NCI-H510A treated with DMSO at 0.1 percent for 48 hours (cell line): ENCODE data around the gene TRAF1.
A peak's percentile ranks its signal among the peaks of the same experiment; 100 is the strongest.

ENCODE experiments used
- DNase-seq: peaks from one replicate; lab custom pipeline; 2025; lab: John Stamatoyannopoulos, UW

TRAF1 gene

GRCh38 chr9:120889606-120890271 lies 36.9 kb downstream of the TRAF1 start:
- peak; percentile 80 for DNase-seq

DNA sequence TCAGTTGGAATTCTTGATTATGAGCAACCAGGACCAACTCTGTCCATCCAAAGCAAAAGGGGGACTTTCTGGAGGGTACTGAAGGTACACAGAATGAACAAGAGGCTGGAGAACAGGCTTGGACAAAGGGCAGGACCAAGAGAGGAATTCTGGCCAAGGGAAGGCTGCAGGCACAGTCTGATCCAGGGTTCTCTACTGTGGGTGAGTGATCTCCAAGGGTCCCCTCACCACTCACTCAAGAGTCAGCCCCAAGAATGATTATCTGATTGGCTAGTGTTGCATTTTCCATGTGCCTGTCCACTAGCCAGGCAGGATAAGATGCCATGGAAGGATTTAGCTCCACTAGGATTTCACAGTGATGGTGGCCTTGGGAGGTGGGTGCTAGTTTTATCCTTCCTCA lies 38.0 kb downstream of the TRAF1 start:
- DNase-seq, result no peak

GRCh38 chr9:120886490-120886967 lies 40.1 kb downstream of the TRAF1 start:
- no peak for DNase-seq

DNA sequence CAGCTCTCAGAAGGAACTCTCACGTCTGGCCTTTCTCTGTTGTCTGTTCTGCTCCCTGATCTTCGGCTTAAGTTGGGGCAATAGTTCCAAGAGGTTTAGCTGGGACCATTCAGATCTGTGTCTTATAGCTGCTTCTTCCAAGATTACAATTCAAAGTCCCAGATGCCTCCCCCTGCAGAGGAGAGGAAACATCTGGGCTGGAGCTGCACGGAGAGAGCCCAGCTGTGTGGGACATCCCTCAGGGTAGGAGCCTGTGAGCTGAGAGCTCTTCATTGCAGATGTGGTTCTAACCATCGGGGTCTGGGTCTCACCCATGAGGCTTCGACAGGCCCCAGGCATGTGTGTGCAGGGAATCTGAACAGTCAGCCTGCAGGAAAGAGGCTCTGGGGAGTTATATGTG lies 40.6 kb downstream of the TRAF1 start:
- no peak for DNase-seq

GRCh38 chr9:120885457-120885856 lies 41.1 kb downstream of the TRAF1 start:
- no peak for DNase-seq

DNA sequence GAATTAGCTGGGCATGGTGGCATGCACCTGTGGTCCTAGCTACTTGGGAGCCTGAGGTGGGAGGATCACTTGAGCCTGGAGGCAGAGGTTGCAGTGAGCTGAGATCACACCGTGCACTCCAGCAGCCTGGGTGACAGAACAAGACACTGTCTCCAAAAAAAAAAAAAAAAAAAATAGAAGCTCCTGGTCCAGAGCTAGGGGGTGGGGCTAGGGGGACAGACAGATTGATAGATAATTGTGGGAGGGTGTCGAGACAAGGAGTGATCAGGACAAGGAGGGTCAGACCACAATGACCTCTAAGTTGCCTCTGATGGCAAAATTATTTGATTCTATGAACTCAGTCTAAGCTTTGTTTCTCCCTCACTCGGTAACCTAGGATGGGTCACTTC lies 43.0 kb downstream of the TRAF1 start:
- no peak for DNase-seq

- DNase-seq, result no peak
These were observed 43.5 kb downstream of the TRAF1 start for GRCh38 chr9:120882935-120883607.

GRCh38 chr9:120879446-120879845 lies 47.1 kb downstream of the TRAF1 start:
- DNase-seq, result no peak

DNA sequence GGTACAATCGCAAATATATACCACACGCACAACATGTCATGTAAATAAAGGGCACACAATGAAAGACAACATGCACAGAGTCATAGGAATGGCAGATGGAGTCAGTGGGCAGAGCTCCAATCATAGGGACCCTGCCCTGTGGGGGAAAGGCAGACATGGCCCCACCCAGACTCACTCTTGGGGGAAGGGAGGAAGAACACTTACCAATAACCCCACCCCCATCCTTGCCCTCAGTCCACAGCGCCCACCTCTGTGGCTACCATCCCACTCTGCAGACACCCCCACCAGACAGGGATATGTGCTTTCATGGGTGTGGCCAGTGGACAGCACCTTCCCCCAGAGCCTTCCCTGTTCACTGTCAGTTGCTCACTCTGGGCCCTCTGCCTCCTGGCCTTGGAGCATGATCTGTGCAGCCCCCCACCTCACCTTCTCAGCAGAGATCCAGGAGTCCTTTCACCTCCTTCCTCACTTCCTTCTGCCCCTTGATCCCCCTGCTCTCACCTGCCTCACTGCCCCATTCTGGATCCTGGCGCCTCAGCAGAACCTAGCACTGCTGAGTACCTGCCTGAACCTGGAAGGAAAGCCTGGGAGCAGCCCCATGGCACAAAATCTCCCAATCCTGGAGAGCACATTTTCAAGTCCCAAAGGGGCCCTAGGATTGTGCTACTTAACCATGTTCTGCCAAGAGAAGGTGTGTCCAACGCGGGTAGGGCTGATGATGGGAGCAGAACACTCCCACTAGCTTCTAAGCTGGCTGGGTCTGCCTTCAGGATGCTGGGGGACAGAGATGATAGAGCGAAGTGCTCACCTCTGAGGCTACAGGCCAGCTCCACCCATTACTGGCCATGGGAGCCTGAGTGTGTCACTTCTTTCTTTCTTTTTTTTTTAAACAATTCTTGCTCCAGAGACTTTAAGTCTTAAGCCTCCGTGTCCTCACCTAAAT lies 48.1 kb downstream of the TRAF1 start:
- DNase-seq, result peak; percentile 49

DNA sequence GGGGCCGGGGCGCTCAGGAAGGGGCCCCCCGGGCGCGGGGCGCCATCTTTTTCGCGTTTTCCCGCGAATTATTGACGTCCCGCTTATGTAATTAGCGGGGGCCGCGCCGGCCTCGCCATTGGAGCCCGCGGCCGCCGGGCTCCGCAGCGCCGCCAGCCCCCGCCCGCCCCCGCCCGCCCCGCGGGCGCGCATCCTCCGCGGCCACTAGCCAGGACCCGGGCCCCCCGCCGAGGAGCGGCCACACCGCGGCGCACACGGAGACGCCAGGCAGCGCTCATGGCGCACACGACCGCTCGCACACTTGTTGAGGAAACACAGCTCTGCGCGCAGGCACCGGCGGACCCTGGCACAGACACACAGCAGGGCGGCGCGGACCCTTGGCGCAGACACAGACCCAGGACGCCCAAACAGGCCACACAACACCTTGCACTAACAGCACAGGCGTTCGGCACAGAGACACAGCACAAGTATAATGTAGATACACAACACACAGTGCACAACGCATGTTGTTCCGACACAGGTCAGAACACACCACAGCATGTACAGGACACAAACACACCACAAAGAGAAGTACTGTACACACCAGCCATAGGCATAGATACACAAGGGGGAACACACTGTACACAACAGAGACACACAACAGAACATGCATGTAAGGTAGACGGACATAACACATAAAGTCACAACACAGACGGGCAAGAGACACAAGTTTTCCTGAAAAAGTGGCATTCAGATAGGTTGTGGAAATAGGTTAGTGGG lies 49.1 kb downstream of the TRAF1 start:
- peak; percentile 84 for DNase-seq

DNA sequence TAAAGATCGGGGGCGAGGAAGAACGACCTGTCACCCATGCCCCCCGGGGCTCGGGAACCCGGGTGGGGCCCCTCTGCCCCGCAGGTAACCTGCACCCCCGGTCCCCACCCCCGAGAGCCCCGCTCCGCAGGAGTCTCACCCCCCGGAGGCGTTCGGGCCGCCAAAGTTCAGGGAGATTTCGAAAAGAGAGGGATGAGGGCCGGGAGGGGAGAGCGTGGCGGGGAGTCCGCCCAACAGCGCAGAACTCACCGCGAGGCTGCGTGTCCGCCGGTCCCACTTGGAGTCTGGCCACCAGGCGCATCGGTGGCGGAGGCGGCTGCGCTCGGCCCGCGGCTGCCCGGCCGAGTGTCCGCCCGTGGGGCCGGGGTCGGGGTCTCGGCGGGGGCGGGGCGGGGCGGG lies 49.8 kb downstream of the TRAF1 start, which contains the start of gene PHF19:
Gene PHF19 (minus strand): TSS at position 347 of the 399 bp plus-strand sequence. CDS start 2,447 bp downstream, outside the sequence.
- no peak for DNase-seq

- DNase-seq, result peak; percentile 85
These were observed 50.4 kb downstream of the TRAF1 start for GRCh38 chr9:120875954-120876841.

- DNase-seq, result no peak
These were observed 51.0 kb downstream of the TRAF1 start for GRCh38 chr9:120875643-120875953.

GRCh38 chr9:120875195-120875565 lies 51.4 kb downstream of the TRAF1 start:
- no peak for DNase-seq

DNA sequence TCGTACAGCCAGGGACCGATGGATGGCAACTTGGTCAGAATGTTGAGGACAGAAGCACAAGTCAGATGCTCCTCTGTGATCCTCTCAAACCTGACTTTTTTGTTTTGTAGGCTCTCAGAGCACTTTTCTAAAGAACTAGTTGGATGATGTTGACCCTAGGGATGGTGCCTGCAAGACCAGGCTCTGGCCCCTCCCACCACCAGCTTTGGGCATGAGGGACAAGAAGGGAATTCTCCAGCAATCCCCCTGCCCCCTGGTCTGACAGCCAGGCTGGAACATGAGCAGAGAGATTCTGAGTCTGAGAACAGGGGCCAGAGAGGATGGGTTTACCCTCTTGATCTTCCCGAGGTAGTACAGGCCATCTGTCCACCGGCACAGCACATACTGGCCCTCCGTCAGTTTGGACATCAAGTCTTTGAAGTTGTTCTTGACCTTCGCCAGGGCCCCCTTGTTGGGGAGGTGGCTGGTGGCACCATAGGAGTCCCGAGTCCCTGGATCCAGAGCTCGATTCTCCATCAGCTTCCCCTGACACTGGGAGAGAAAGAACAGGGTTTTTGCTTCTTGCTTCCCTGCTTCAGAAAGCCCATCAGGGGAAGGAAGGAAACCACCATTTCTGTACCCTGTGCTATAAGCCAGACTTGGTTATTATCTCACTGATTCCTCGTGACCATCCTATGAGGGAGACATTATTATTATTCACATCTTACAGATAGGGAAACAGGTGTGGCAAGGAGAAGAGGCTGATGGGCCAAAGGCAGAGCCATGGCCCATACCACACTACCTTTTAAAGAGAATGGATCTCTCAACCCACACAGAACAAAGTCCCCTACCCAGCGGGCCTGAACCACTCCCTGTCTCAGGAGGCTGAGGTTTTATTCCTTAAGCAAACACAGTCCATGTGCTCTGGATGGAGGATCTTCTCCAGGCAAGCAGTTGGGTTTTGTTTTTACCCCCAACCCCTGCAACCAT lies 52.1 kb downstream of the TRAF1 start:
- no peak for DNase-seq

GRCh38 chr9:120873512-120873911 lies 53.1 kb downstream of the TRAF1 start:
- DNase-seq, result peak; percentile 77

DNA sequence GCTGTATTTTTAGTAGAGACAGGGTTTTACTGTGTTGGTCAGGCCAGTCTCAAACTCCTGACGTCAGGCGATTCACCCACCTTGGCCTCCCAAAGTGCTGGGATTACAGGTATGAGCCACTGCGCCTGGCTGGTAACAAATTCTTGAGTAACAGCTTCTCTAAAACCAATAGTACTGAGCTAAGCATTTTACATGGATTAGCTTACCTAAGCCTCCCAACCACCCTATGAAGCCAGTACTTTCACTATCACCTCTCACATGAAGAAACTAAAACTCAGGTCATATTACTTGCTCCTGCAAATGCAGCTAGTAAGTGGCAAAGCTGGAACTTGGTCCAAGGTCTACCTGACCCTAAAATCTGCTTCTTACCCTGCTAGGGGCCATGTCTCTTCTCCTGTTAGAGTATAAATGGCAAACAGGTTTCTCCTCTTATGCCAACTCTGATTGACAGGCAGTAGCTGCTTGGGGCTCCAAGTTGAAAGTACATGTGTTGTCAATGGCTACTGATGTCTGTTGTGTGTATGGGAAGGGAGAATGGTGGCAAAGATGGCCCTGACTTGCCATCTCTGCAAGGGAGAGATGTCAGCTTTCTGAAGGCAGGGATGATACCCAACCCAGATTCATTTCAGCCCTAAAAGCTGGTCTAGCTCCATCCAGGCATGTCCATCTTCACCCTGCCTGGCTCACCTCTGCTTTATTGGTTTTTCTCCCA lies 53.6 kb downstream of the TRAF1 start:
- no peak for DNase-seq

- DNase-seq, result no peak
These were observed 56.4 kb downstream of the TRAF1 start for GRCh38 chr9:120870206-120870605.

- DNase-seq, result no peak
These were observed 56.9 kb downstream of the TRAF1 start for GRCh38 chr9:120869726-120870125.
